ENCODE measurements around the gene FOXP1. TPM values are rescaled to one million over a fixed set of nuclear protein-coding genes. Genes with fewer than 3 reads are reported as not detected.

The FOXP1 gene
- total RNA-seq, 1 donor from 2014 or later: 110 TPM

GRCh38 chr3:71409352-71409751, 174.2 kb downstream of the FOXP1 start:
- Mint-ChIP-seq H3K36me3 (ENCODE audit: low read depth) (no peaks in the 10 kb centered on the region), H3K4me3 (no peak overlapping the region), H3K9me3 (no peaks in the 10 kb centered on the region), H3K27me3 (peaks cover 29% of the 10 kb centered on the region), H3K27ac (no peak overlapping the region), H3K4me1 (no peaks in the 10 kb centered on the region)
- no peak for DNase-seq
- intact Hi-C loops (cut with micrococcal nuclease): no loop called here

- Mint-ChIP-seq H3K36me3 (ENCODE audit: low read depth) (no peaks in the 10 kb centered on the region), H3K4me1 (no peaks in the 10 kb centered on the region), H3K9me3 (no peaks in the 10 kb centered on the region), H3K4me3 (no peak overlapping the region), H3K27ac (no peak overlapping the region), H3K27me3 (peaks cover 29% of the 10 kb centered on the region)
- intact Hi-C loops (cut with micrococcal nuclease): no loop called here
- DNase-seq: no peak
Observed at GRCh38 chr3:71408903-71409302, 174.6 kb downstream of the FOXP1 start.

- Mint-ChIP-seq H3K27ac (no peak overlapping the region), H3K4me1 (no peaks in the 10 kb centered on the region), H3K9me3 (no peaks in the 10 kb centered on the region), H3K27me3 (peaks cover 30% of the 10 kb centered on the region), H3K36me3 (ENCODE audit: low read depth) (no peaks in the 10 kb centered on the region), H3K4me3 (no peak overlapping the region)
- DNase-seq: no peak
- intact Hi-C loops (cut with micrococcal nuclease): no loop called here
Observed at GRCh38 chr3:71407823-71408222, 175.7 kb downstream of the FOXP1 start.

- intact Hi-C loops (cut with micrococcal nuclease): no loop called here
- H3K4me1 Mint-ChIP-seq: no peaks in the 10 kb centered on the region
- no peak overlapping the region for H3K4me3 Mint-ChIP-seq
- peaks cover 30% of the 10 kb centered on the region for H3K27me3 Mint-ChIP-seq
- no peaks in the 10 kb centered on the region for H3K9me3 Mint-ChIP-seq
- H3K27ac Mint-ChIP-seq: no peak overlapping the region
- H3K36me3 Mint-ChIP-seq (ENCODE audit: low read depth): no peaks in the 10 kb centered on the region
- no peak for DNase-seq
Observed at GRCh38 chr3:71406972-71407810, 176.3 kb downstream of the FOXP1 start.

GRCh38 chr3:71402911-71403310, 180.6 kb downstream of the FOXP1 start:
- Mint-ChIP-seq H3K4me3 (no peak overlapping the region), H3K27ac (no peak overlapping the region), H3K4me1 (peaks cover 8% of the 10 kb centered on the region), H3K36me3 (ENCODE audit: low read depth) (no peaks in the 10 kb centered on the region), H3K9me3 (no peaks in the 10 kb centered on the region), H3K27me3 (peaks cover 30% of the 10 kb centered on the region)
- intact Hi-C loops (cut with micrococcal nuclease): no loop called here
- DNase-seq: no peak

- Mint-ChIP-seq H3K27ac (no peak overlapping the region), H3K27me3 (peaks cover 26% of the 10 kb centered on the region), H3K4me1 (peaks cover 12% of the 10 kb centered on the region), H3K9me3 (no peaks in the 10 kb centered on the region), H3K4me3 (no peak overlapping the region), H3K36me3 (ENCODE audit: low read depth) (no peaks in the 10 kb centered on the region)
- no peak for DNase-seq
- intact Hi-C loops (cut with micrococcal nuclease): no loop called here
Observed at GRCh38 chr3:71402280-71402679, 181.2 kb downstream of the FOXP1 start.

- no peaks in the 10 kb centered on the region for H3K9me3 Mint-ChIP-seq
- no peak for DNase-seq
- intact Hi-C loops (cut with micrococcal nuclease): no loop called here
- no peak overlapping the region for H3K27ac Mint-ChIP-seq
- H3K27me3 Mint-ChIP-seq: peaks cover 24% of the 10 kb centered on the region
- H3K4me1 Mint-ChIP-seq: peaks cover 15% of the 10 kb centered on the region
- H3K4me3 Mint-ChIP-seq: no peak overlapping the region
- H3K36me3 Mint-ChIP-seq (ENCODE audit: low read depth): no peaks in the 10 kb centered on the region
Observed at GRCh38 chr3:71401695-71402231, 181.8 kb downstream of the FOXP1 start.

GRCh38 chr3:71400986-71401451, 182.5 kb downstream of the FOXP1 start:
- H3K27me3 Mint-ChIP-seq: peaks cover 24% of the 10 kb centered on the region

GRCh38 chr3:71399478-71399877, 184.1 kb downstream of the FOXP1 start:
- Mint-ChIP-seq H3K27me3 (peaks cover 32% of the 10 kb centered on the region), H3K36me3 (ENCODE audit: low read depth) (no peaks in the 10 kb centered on the region), H3K27ac (no peak overlapping the region), H3K4me3 (no peak overlapping the region), H3K9me3 (no peaks in the 10 kb centered on the region), H3K4me1 (peaks cover 15% of the 10 kb centered on the region)
- no peak for DNase-seq
- intact Hi-C loops (cut with micrococcal nuclease): loop anchor here (2.0 to 10.0 kb wide), 2 partner anchors 45 to 95 kb away; no protein-coding TSS in a partner anchor

More at GRCh38 chr3:71400986-71401451, 182.5 kb downstream of the FOXP1 start:
- Mint-ChIP-seq H3K9me3 (no peaks in the 10 kb centered on the region), H3K27ac (no peak overlapping the region), H3K36me3 (ENCODE audit: low read depth) (no peaks in the 10 kb centered on the region), H3K4me3 (no peak overlapping the region), H3K4me1 (peaks cover 15% of the 10 kb centered on the region)
- DNase-seq: no peak
- intact Hi-C loops (cut with micrococcal nuclease): no loop called here

- Mint-ChIP-seq H3K27me3 (peaks cover 39% of the 10 kb centered on the region), H3K4me1 (peaks cover 20% of the 10 kb centered on the region), H3K4me3 (no peak overlapping the region), H3K9me3 (no peaks in the 10 kb centered on the region), H3K27ac (no peak overlapping the region), H3K36me3 (ENCODE audit: low read depth) (no peaks in the 10 kb centered on the region)
- intact Hi-C loops (cut with micrococcal nuclease): loop anchor here (1.0 to 10.0 kb wide), 4 partner anchors 24 to 97 kb away; no protein-coding TSS in a partner anchor
- no peak for DNase-seq
Observed at GRCh38 chr3:71398157-71398836, 185.2 kb downstream of the FOXP1 start.

- intact Hi-C loops (cut with micrococcal nuclease): loop anchor here (1.0 to 10.0 kb wide), 4 partner anchors 25 to 97 kb away; no protein-coding TSS in a partner anchor
- no peak overlapping the region for H3K27ac Mint-ChIP-seq
- DNase-seq: no peak
- peaks cover 35% of the 10 kb centered on the region for H3K27me3 Mint-ChIP-seq
- H3K4me1 Mint-ChIP-seq: peaks cover 20% of the 10 kb centered on the region
- H3K4me3 Mint-ChIP-seq: no peak overlapping the region
- H3K9me3 Mint-ChIP-seq: no peaks in the 10 kb centered on the region
- no peaks in the 10 kb centered on the region for H3K36me3 Mint-ChIP-seq (ENCODE audit: low read depth)
Observed at GRCh38 chr3:71397726-71398125, 185.8 kb downstream of the FOXP1 start.

GRCh38 chr3:71397046-71397445, 186.5 kb downstream of the FOXP1 start:
- DNase-seq: no peak
- H3K27ac Mint-ChIP-seq: no peak overlapping the region
- H3K36me3 Mint-ChIP-seq (ENCODE audit: low read depth): no peaks in the 10 kb centered on the region
- intact Hi-C loops (cut with micrococcal nuclease): loop anchor here (10.0 kb wide), 1 partner anchor 98 kb away; no protein-coding TSS in a partner anchor
- no peak overlapping the region for H3K4me3 Mint-ChIP-seq
- H3K27me3 Mint-ChIP-seq: peaks cover 35% of the 10 kb centered on the region
- H3K9me3 Mint-ChIP-seq: no peaks in the 10 kb centered on the region
- peaks cover 22% of the 10 kb centered on the region for H3K4me1 Mint-ChIP-seq

- Mint-ChIP-seq H3K4me3 (no peak overlapping the region), H3K27me3 (peaks cover 35% of the 10 kb centered on the region), H3K36me3 (ENCODE audit: low read depth) (no peaks in the 10 kb centered on the region), H3K4me1 (peaks cover 29% of the 10 kb centered on the region), H3K9me3 (no peaks in the 10 kb centered on the region), H3K27ac (no peak overlapping the region)
- DNase-seq: no peak
- intact Hi-C loops (cut with micrococcal nuclease): loop anchor here (10.0 kb wide), 1 partner anchor 99 kb away; no protein-coding TSS in a partner anchor
Observed at GRCh38 chr3:71395927-71396695, 187.4 kb downstream of the FOXP1 start.
